ENCODE data around the gene MEIKIN.

- no peak for TF ChIP-seq CTCF (optimal IDR thresholded peaks at IDR 0.05 in 1 of 3, IDR thresholded peaks at IDR 0.05 in 1 of 3, conservative IDR thresholded peaks at IDR 0.05 in 1 of 3; ENCODE audit: extremely low read depth in 1 of 3, insufficient read depth in 2 of 3, low read length in 3 of 3)
- TF ChIP-seq EZH2 (IDR thresholded peaks at IDR 0.05; ENCODE audit: low read length) = no peak
Measured at GRCh38 chr5:131959906-131960305, 14.4 kb upstream of the MEIKIN start.

Data from keratinocyte (primary cell).